Sigmoid colon (tissue), 7 donors: Measurements from ENCODE around the gene TLR9. TPM values are rescaled to one million over a fixed set of nuclear protein-coding genes. Genes with fewer than 3 reads are reported as not detected.
A peak's percentile ranks its signal among the peaks of the same experiment; 100 is the strongest.

ENCODE experiments used
- DNase-seq: peaks from one replicate; pipeline ENCODE4 v3.0.0-alpha.2; 2019
- H3K27ac ChIP-seq, 4 donors: fragments of 200-600 bp; sonication (generic); one replicate each; pipeline ENCODE4 v1.5.1; 2016 to 2019; ENCODE audit warnings: mild to moderate bottlenecking in 1 of 4
- H3K27me3 ChIP-seq, 3 donors: fragments of 200-600 bp; sonication (generic); one replicate each; pipeline ENCODE4 v1.5.1; 2019; ENCODE audit warnings: mild to moderate bottlenecking in 1 of 3
- H3K36me3 ChIP-seq, 4 donors: fragments of 200-600 bp; sonication (generic); one replicate each; pipeline ENCODE4 v1.5.1; 2016 to 2019
- H3K4me1 ChIP-seq, 4 donors: fragments of 200-600 bp; sonication (generic); one replicate each; pipeline ENCODE4 v1.5.1; 2017 to 2019
- H3K4me3 ChIP-seq, 4 donors: fragments of 200-600 bp; sonication (generic); one replicate each; pipeline ENCODE4 v1.5.1; 2017 to 2019; ENCODE audit warnings: mild to moderate bottlenecking in 2 of 4, moderate library complexity in 1 of 4
- H3K9me3 ChIP-seq, 4 donors: fragments of 200-600 bp in 3 of 4; sonication (generic) in 3 of 4; one replicate each; pipeline versions ENCODE4 v1.5.1 to v1.6.1; 2013 to 2019
- EP300 ChIP-seq, 4 donors: sonication (generic); formaldehyde crosslinking; IDR thresholded peaks; one replicate each; pipeline ENCODE4 v1.6.1; 2017; ENCODE audit warnings: antibody characterized with exemption in 4 of 4
- POLR2A ChIP-seq, 2 donors: fragments of 450-650 bp; IDR thresholded peaks; one replicate each; pipeline ENCODE4 v1.6.1; 2016; ENCODE audit warnings: antibody characterized with exemption in 2 of 2, mild to moderate bottlenecking in 2 of 2, moderate library complexity in 2 of 2
- POLR2AphosphoS5 ChIP-seq, 4 donors: sonication (generic); formaldehyde crosslinking; IDR thresholded peaks; one replicate each; pipeline ENCODE4 v1.6.1; 2017; ENCODE audit warnings: antibody characterized with exemption in 4 of 4
- WGBS, 2 donors: extraction: QIAGEN DNeasy Blood & Tissue Kit; methylation state at CpG; one replicate each; pipeline ENCODE4 v1.1.7; 2013; 5-methylcytosine and 5-hydroxymethylcytosine counted together
- intact Hi-C: fragments of 100-400 bp; cut with DNase I; formaldehyde crosslinking; loops from one replicate; pipeline ENCODE4 v1.15.1; 2023
- polyA plus RNA-seq, 3 donors: library from polyadenylated mRNA; stranded (reverse); fragments of 200-250 nt; gene quantifications; one replicate each; pipeline ENCODE4 v1.2.3, GENCODE V29; 2013
- total RNA-seq, 4 donors: library from RNA; depleted of rRNA; stranded (reverse); fragments of >200 nt; gene quantifications; one replicate each; pipeline ENCODE4 v1.1.0, GENCODE V29; 2016
- TF ChIP-seq, protein P1 (sequence below), 4 experiments: fragments of 450-650 bp in 3 of 4; fragments of 200-600 bp in 1 of 4; IDR thresholded peaks; one replicate each; pipeline ENCODE4 v1.5.1; 2016 to 2019; ENCODE audit warnings: antibody characterized with exemption in 4 of 4, mild to moderate bottlenecking in 3 of 4, moderate library complexity in 2 of 4
- donor health status: healthy with polysubstance abuse.
- donor health status: Bipolar disorder and iron deficiency.
- donor health status: healthy.

The TLR9 gene
- total and polyA plus RNA-seq, 7 donors = 0.54 to 0.98 (median 0.55) TPM; not detected in 4

GRCh38 chr3:52205727-52206372 lies 19.6 kb downstream of the TLR9 start:
- no peak overlapping the region for H3K4me3 ChIP-seq
- H3K27me3 ChIP-seq = no peaks in the 10 kb centered on the region
- intact Hi-C loops = no loop called here
- no peak overlapping the region for H3K27ac ChIP-seq
- TF ChIP-seq POLR2A (IDR thresholded peaks at IDR 0.05) = no peak
- no peak for TF ChIP-seq EP300 (IDR thresholded peaks at IDR 0.05)
- TF ChIP-seq POLR2AphosphoS5 (IDR thresholded peaks at IDR 0.05) = no peak
- TF ChIP-seq, protein P1, sequence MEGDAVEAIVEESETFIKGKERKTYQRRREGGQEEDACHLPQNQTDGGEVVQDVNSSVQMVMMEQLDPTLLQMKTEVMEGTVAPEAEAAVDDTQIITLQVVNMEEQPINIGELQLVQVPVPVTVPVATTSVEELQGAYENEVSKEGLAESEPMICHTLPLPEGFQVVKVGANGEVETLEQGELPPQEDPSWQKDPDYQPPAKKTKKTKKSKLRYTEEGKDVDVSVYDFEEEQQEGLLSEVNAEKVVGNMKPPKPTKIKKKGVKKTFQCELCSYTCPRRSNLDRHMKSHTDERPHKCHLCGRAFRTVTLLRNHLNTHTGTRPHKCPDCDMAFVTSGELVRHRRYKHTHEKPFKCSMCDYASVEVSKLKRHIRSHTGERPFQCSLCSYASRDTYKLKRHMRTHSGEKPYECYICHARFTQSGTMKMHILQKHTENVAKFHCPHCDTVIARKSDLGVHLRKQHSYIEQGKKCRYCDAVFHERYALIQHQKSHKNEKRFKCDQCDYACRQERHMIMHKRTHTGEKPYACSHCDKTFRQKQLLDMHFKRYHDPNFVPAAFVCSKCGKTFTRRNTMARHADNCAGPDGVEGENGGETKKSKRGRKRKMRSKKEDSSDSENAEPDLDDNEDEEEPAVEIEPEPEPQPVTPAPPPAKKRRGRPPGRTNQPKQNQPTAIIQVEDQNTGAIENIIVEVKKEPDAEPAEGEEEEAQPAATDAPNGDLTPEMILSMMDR (IDR thresholded peaks at IDR 0.05) = no peak
- DNase-seq = no peak
- H3K9me3 ChIP-seq = no peaks in the 10 kb centered on the region
- H3K4me1 ChIP-seq = peaks cover 0 to 8% (median 3%) of the 10 kb centered on the region in 4 donors
- peaks cover 50 to 100% (median 78%) of the 10 kb centered on the region in 4 donors for H3K36me3 ChIP-seq
- 89% methylated on average over 6 of the region's 6 CpGs for WGBS, 2 donors

DNA sequence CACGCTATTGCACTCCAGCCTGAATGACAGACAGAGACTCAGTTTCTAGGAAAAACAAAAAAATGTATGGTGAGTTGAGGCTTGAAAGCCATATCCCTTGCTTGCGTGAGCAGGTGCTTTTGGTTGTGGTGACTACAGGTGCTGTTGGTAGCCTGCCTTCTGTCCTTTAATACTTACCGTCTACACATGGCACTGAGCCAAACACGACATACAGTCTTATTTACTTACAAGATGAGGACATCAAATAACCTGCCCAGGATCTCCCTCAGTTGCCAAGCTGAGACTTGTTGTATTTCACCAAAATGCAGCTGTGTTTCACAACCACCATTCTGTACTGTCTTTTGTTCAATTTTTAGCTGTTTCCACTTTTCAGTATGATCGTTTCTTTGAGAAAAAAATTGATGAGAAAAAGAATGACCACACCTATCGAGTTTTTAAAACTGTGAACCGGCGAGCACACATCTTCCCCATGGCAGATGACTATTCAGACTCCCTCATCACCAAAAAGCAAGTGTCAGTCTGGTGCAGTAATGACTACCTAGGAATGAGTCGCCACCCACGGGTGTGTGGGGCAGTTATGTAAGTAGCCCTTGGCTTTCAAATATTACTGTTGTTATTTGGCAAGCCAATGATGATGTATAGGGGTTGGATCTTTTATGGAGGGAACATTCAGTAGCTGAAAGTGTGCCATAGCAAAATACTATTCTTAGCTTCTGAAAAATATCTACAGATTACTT lies 20.9 kb downstream of the TLR9 start:
- no peaks in the 10 kb centered on the region for H3K9me3 ChIP-seq
- WGBS, 2 donors = 36 to 75% methylated on average over 10 of the region's 10 CpGs
- DNase-seq = no peak
- H3K27ac ChIP-seq = no peak overlapping the region
- no peak overlapping the region for H3K4me3 ChIP-seq
- intact Hi-C loops = no loop called here
- H3K4me1 ChIP-seq = peaks cover 0 to 20% (median 8%) of the 10 kb centered on the region in 4 donors
- H3K27me3 ChIP-seq = no peaks in the 10 kb centered on the region
- H3K36me3 ChIP-seq = peaks cover 43 to 86% (median 70%) of the 10 kb centered on the region in 4 donors
- TF ChIP-seq POLR2AphosphoS5 (IDR thresholded peaks at IDR 0.05) (no peak), POLR2A (IDR thresholded peaks at IDR 0.05) (no peak), EP300 (IDR thresholded peaks at IDR 0.05) (no peak)
- TF ChIP-seq, protein P1 (IDR thresholded peaks at IDR 0.05) = no peak

- no peak for DNase-seq
- Histone ChIP-seq H3K36me3 (peaks cover 35 to 78% (median 62%) of the 10 kb centered on the region in 4 donors), H3K4me3 (no peak overlapping the region), H3K9me3 (no peaks in the 10 kb centered on the region), H3K4me1 (peaks cover 0 to 28% (median 14%) of the 10 kb centered on the region in 4 donors), H3K27ac (no peak overlapping the region), H3K27me3 (no peaks in the 10 kb centered on the region)
- 91 to 97% methylated on average over 1 of the region's 1 CpG for WGBS, 2 donors
- TF ChIP-seq EP300 (IDR thresholded peaks at IDR 0.05) (no peak), POLR2AphosphoS5 (IDR thresholded peaks at IDR 0.05) (no peak)
- intact Hi-C loops = no loop called here
Observed at GRCh38 chr3:52203701-52204100, 21.7 kb downstream of the TLR9 start.

GRCh38 chr3:52202384-52203077 lies 22.9 kb downstream of the TLR9 start:
- H3K36me3 ChIP-seq = peaks cover 34 to 66% (median 51%) of the 10 kb centered on the region in 4 donors
- TF ChIP-seq POLR2A (IDR thresholded peaks at IDR 0.05) (no peak), POLR2AphosphoS5 (IDR thresholded peaks at IDR 0.05) (no peak), EP300 (IDR thresholded peaks at IDR 0.05) (no peak)
- TF ChIP-seq, protein P1 (IDR thresholded peaks at IDR 0.05) = no peak
- intact Hi-C loops = no loop called here
- DNase-seq = no peak
- H3K27ac ChIP-seq = peak overlapping the region in 1 of 4 donors; percentile 24
- 78 to 87% methylated on average over 4 of the region's 4 CpGs for WGBS, 2 donors
- no peaks in the 10 kb centered on the region for H3K9me3 ChIP-seq
- H3K4me3 ChIP-seq = no peak overlapping the region
- no peaks in the 10 kb centered on the region for H3K27me3 ChIP-seq
- H3K4me1 ChIP-seq = peaks cover 0 to 33% (median 19%) of the 10 kb centered on the region in 4 donors
